GM18499 (cell line): ENCODE measurements around the gene PPP1R13B.
"Not testable (repeated sequence)": the region's sequence is repeated elsewhere in the genome, so short reads cannot be mapped to it uniquely, and the experiment has no call there.

Experiments used
- ATAC-seq: cut with Tn5 transposase; IDR thresholded peaks from one replicate; pipeline ENCODE4 v1.9.1; 2021; ENCODE audit warnings: moderate number of reproducible peaks; ENCODE audit not compliant: insufficient read depth, unreplicated experiment

Gene PPP1R13B

GRCh38 chr14:103802356-103802755 lies 45.0 kb downstream of the PPP1R13B start:
- ATAC-seq, result no peak

- ATAC-seq, result no peak
Observed at GRCh38 chr14:103801459-103801858, 45.9 kb downstream of the PPP1R13B start.

- ATAC-seq, result not testable (repeated sequence)
Observed at GRCh38 chr14:103793192-103793591, 54.2 kb downstream of the PPP1R13B start.

GRCh38 chr14:103788086-103788485 lies 59.3 kb downstream of the PPP1R13B start:
- no peak for ATAC-seq

GRCh38 chr14:103782376-103782775 lies 65.0 kb downstream of the PPP1R13B start:
- ATAC-seq, result no peak

GRCh38 chr14:103776319-103776718 lies 71.1 kb downstream of the PPP1R13B start:
- not testable (repeated sequence) for ATAC-seq

- ATAC-seq, result no peak
Observed at GRCh38 chr14:103775506-103775905, 71.9 kb downstream of the PPP1R13B start.

GRCh38 chr14:103773521-103773920 lies 73.9 kb downstream of the PPP1R13B start:
- no peak for ATAC-seq

- no peak for ATAC-seq
Observed at GRCh38 chr14:103772078-103772712, 75.2 kb downstream of the PPP1R13B start.

- no peak for ATAC-seq
Observed at GRCh38 chr14:103770902-103771301, 76.5 kb downstream of the PPP1R13B start.

- ATAC-seq, result no peak
Observed at GRCh38 chr14:103770500-103770899, 76.9 kb downstream of the PPP1R13B start.

GRCh38 chr14:103767336-103767894 lies 80.0 kb downstream of the PPP1R13B start:
- no peak for ATAC-seq

- ATAC-seq, result no peak
Observed at GRCh38 chr14:103765526-103765925, 81.8 kb downstream of the PPP1R13B start.

GRCh38 chr14:103763730-103764488 lies 83.5 kb downstream of the PPP1R13B start:
- ATAC-seq, result peak; percentile 81

GRCh38 chr14:103762541-103762940 lies 84.8 kb downstream of the PPP1R13B start:
- no peak for ATAC-seq

GRCh38 chr14:103762036-103762435 lies 85.3 kb downstream of the PPP1R13B start:
- ATAC-seq, result no peak

GRCh38 chr14:103758059-103758776 lies 89.2 kb downstream of the PPP1R13B start:
- no peak for ATAC-seq

- no peak for ATAC-seq
Observed at GRCh38 chr14:103755060-103755459, 92.3 kb downstream of the PPP1R13B start.

GRCh38 chr14:103753774-103754173 lies 93.6 kb downstream of the PPP1R13B start:
- no peak for ATAC-seq

GRCh38 chr14:103749860-103750259 lies 97.5 kb downstream of the PPP1R13B start:
- no peak for ATAC-seq

GRCh38 chr14:103749452-103749851 lies 97.9 kb downstream of the PPP1R13B start:
- no peak for ATAC-seq
